ENCODE measurements around the gene JMY.

DNA sequence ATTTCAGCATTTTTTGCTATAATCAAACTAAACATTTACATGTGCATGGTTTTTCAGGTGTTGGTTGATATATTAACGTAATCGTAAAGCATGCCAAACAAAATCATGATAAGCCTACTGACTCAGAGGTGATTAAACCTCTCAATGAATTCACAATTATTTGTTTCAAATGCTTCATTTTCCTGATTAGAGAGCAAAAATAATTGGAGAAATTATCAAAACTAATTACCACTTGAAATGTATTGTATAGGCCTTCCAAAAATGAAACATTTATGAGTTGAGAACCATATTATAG, 45.7 kb upstream of the JMY start:
- TF ChIP-seq, protein P1, sequence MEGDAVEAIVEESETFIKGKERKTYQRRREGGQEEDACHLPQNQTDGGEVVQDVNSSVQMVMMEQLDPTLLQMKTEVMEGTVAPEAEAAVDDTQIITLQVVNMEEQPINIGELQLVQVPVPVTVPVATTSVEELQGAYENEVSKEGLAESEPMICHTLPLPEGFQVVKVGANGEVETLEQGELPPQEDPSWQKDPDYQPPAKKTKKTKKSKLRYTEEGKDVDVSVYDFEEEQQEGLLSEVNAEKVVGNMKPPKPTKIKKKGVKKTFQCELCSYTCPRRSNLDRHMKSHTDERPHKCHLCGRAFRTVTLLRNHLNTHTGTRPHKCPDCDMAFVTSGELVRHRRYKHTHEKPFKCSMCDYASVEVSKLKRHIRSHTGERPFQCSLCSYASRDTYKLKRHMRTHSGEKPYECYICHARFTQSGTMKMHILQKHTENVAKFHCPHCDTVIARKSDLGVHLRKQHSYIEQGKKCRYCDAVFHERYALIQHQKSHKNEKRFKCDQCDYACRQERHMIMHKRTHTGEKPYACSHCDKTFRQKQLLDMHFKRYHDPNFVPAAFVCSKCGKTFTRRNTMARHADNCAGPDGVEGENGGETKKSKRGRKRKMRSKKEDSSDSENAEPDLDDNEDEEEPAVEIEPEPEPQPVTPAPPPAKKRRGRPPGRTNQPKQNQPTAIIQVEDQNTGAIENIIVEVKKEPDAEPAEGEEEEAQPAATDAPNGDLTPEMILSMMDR (IDR thresholded peaks at IDR 0.05) = no peak
- TF ChIP-seq POLR2AphosphoS5 (IDR thresholded peaks at IDR 0.05; ENCODE audit: insufficient read depth in 1 of 2, low read depth in 1 of 2) = no peak
- no peak for TF ChIP-seq POLR2A (IDR thresholded peaks at IDR 0.05)
